Measurements from ENCODE around the gene GFI1B. TPM values are rescaled to one million over a fixed set of nuclear protein-coding genes. Genes with fewer than 3 reads are reported as not detected.
"Not testable (repeated sequence)": the region's sequence is repeated elsewhere in the genome, so short reads cannot be mapped to it uniquely, and the experiment has no call there.

Gene GFI1B
- total and polyA plus RNA-seq, 10 of the 15 experiments (the other 5 are each of a cell fraction or from before 2014, with no cell fraction given), result 0.04 to 0.11 (median 0.05) TPM; not detected in 7

DNA sequence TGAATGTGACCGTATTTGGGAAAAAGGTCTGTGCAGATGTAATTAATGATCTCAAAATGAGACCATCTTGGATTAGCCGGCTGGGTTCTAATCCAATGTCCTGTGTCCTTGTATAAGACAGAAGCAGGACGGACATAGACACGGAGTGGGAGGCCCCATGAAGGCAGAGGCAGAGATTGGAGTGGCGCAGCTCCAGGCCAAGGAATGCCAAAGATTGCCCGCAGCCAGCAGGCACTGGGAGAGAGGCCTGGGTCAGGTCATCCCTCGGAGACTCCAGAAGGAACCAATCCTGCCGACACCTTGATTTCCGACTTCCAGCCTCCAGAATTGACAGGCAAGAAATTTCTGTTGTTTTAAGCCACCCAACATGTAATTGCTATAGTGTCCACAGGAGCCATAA is 13.0 kb upstream of the GFI1B start:
- Histone ChIP-seq H3K9me3 (replicated peaks; ENCODE audit: control insufficient read depth, insufficient read depth, low read length) (no peaks in the 10 kb centered on the region; the same call in 2 of the 3 replicates), H3K4me1 (ENCODE audit: control insufficient read depth, insufficient read depth, low read length) (no peaks in the 10 kb centered on the region), H3K9ac (ENCODE audit: control insufficient read depth, insufficient read depth, low read length) (no peak overlapping the region), H3K27ac (ENCODE audit: control insufficient read depth, insufficient read depth) (no peak overlapping the region), H3K36me3 (ENCODE audit: control insufficient read depth in 2 of 2, insufficient read depth in 2 of 2, low read length in 1 of 2) (no peaks in the 10 kb centered on the region), H3K4me3 (no peak overlapping the region), H4K20me1 (ENCODE audit: control insufficient read depth, insufficient read depth) (no peaks in the 10 kb centered on the region), H3K27me3 (replicated peaks in 1 of 2; ENCODE audit: control insufficient read depth in 2 of 2, insufficient read depth in 2 of 2, low read length in 1 of 2) (no peaks in the 10 kb centered on the region), H3K79me2 (ENCODE audit: control insufficient read depth, insufficient read depth, low read length) (no peaks in the 10 kb centered on the region), H2AFZ (ENCODE audit: control insufficient read depth, low read depth, low read length) (no peak overlapping the region), H3K4me2 (ENCODE audit: control insufficient read depth, insufficient read depth) (no peak overlapping the region)
- no peak for TF ChIP-seq ZBED1 (IDR thresholded peaks at IDR 0.05; ENCODE audit: borderline replicate concordance)
- no peak for TF ChIP-seq BACH1 (IDR thresholded peaks at IDR 0.05; ENCODE audit: borderline replicate concordance)
- no peak for TF ChIP-seq CREB1 (IDR thresholded peaks at IDR 0.05; ENCODE audit: low read depth)
- no peak for TF ChIP-seq ZNF384 (IDR thresholded peaks at IDR 0.05; ENCODE audit: borderline replicate concordance, low read depth, low read length)
- no peak for TF ChIP-seq CHD2 (IDR thresholded peaks at IDR 0.05; ENCODE audit: borderline replicate concordance, low read depth, low read length)
- no peak for TF ChIP-seq BHLHE40 (IDR thresholded peaks at IDR 0.05; ENCODE audit: borderline replicate concordance in 1 of 2, low read depth in 2 of 2, low read length in 1 of 2)
- no peak for ATAC-seq
- no TSS peak for BruUV-seq (replicated peaks)
- no peak for FAIRE-seq
- ChIA-PET CTCF (interaction anchor here (0.8 kb wide), 1 partner anchor 13 kb away, joined by 3 read pairs; the partner anchor contains the start of gene GFI1B), RAD21 (ENCODE audit: unreplicated experiment) (no interaction called here), SMC1A (ENCODE audit: uncharacterized antibody, unreplicated experiment) (no interaction called here), POLR2A (no interaction called here)
- 30% methylated on average over 9 of the region's 9 CpGs for WGBS (ENCODE audit: insufficient coverage, insufficient replicate concordance, low lambda C conversion rate, missing lambda C conversion rate)
- in situ Hi-C loops (cut with MboI), result no loop called here
- intact Hi-C loops (cut with micrococcal nuclease; ENCODE audit: unreplicated experiment), result no loop called here
- no peak for DNase-seq (ENCODE audit: low read depth, low spot score)

- intact Hi-C loops (cut with micrococcal nuclease; ENCODE audit: unreplicated experiment); H3K4me1 ChIP-seq (ENCODE audit: control insufficient read depth, insufficient read depth, low read length); in situ Hi-C loops (cut with MboI); POLR2A ChIA-PET; BruUV-seq (replicated peaks); DNase-seq (ENCODE audit: low read depth, low spot score); SMC1A ChIA-PET (ENCODE audit: uncharacterized antibody, unreplicated experiment); H4K20me1 ChIP-seq (ENCODE audit: control insufficient read depth, insufficient read depth); H3K4me3 ChIP-seq; RAD21 ChIA-PET (ENCODE audit: unreplicated experiment); H3K27ac ChIP-seq (ENCODE audit: control insufficient read depth, insufficient read depth); H3K9me3 ChIP-seq (replicated peaks; ENCODE audit: control insufficient read depth, insufficient read depth, low read length); H2AFZ ChIP-seq (ENCODE audit: control insufficient read depth, low read depth, low read length); ATAC-seq; H3K4me2 ChIP-seq (ENCODE audit: control insufficient read depth, insufficient read depth); FAIRE-seq; CTCF ChIA-PET; H3K36me3 ChIP-seq (ENCODE audit: control insufficient read depth in 2 of 2, insufficient read depth in 2 of 2, low read length in 1 of 2); H3K9ac ChIP-seq (ENCODE audit: control insufficient read depth, insufficient read depth, low read length); H3K27me3 ChIP-seq (replicated peaks in 1 of 2; ENCODE audit: control insufficient read depth in 2 of 2, insufficient read depth in 2 of 2, low read length in 1 of 2); H3K79me2 ChIP-seq (ENCODE audit: control insufficient read depth, insufficient read depth, low read length): not testable (repeated sequence)
- 65% methylated on average over 3 of the region's 3 CpGs for WGBS (ENCODE audit: insufficient coverage, insufficient replicate concordance, low lambda C conversion rate, missing lambda C conversion rate)
These were observed 10.6 kb upstream of the GFI1B start for GRCh38 chr9:132967908-132968307.

All from GM12878 (cell line).